HEK293 (cell line): ENCODE results near the gene TIAM2.
A peak's percentile ranks its signal among the peaks of the same experiment; 100 is the strongest.

ENCODE experiments used
- CTCF ChIA-PET: fragments of 350-600 bp; formaldehyde crosslinking; extraction: SDS; loops from one replicate; lab custom pipeline; 2021; ENCODE audit warnings: antibody characterized with exemption; lab: Yijun Ruan, JAX
- POLR2A ChIA-PET: fragments of 300-600 bp; formaldehyde crosslinking; extraction: SDS; loops from one replicate; lab custom pipeline; 2020; ENCODE audit warnings: antibody characterized with exemption, inconsistent platforms; lab: Yijun Ruan, JAX
- H3K27ac ChIP-seq: fragments of 200-500 bp; sonication (Bioruptor generic); 2 replicates; pipeline ENCODE4 v1.5.1; 2014; ENCODE audit warnings: low read depth, low read length, control low read depth, inconsistent platforms; ENCODE audit errors: extremely low read depth
- H3K36me3 ChIP-seq, 2 experiments: fragments of 200-500 bp in 1 of 2; sonication (Bioruptor generic) in 1 of 2; 1 replicate in 1 of 2; 2 replicates in 1 of 2; pipeline ENCODE4 v1.5.1; 2014 to 2017; ENCODE audit warnings: inconsistent platforms in 2 of 2, low read length in 2 of 2; ENCODE audit not compliant: control insufficient read depth in 2 of 2, insufficient read depth in 1 of 2
- H3K4me1 ChIP-seq: fragments of 200-500 bp; sonication (Bioruptor generic); 2 replicates; pipeline ENCODE4 v1.5.1; 2014; ENCODE audit warnings: mild to moderate bottlenecking, low read length, inconsistent platforms; ENCODE audit not compliant: control insufficient read depth, insufficient read depth
- H3K4me3 ChIP-seq: 2 replicates; pipeline ENCODE4 v1.5.1; 2011; ENCODE audit warnings: low read depth, mild to moderate bottlenecking, control low read depth, low read length, moderate library complexity
- H3K9me3 ChIP-seq: fragments of 200-500 bp; sonication (Bioruptor generic); 2 replicates; pipeline ENCODE4 v1.5.1; 2014; ENCODE audit warnings: low read depth, low read length, inconsistent platforms; ENCODE audit not compliant: control insufficient read depth, insufficient read depth
- BCL11B ChIP-seq: fragments of 450-650 bp; formaldehyde crosslinking; IDR thresholded peaks from 2 replicates; pipeline ENCODE4 v1.5.1; 2016; ENCODE audit warnings: low read depth, missing biosample characterization, missing genetic modification characterization
- KLF7 ChIP-seq: fragments of 450-650 bp; formaldehyde crosslinking; IDR thresholded peaks from 2 replicates; pipeline ENCODE4 v1.5.1; 2016; ENCODE audit warnings: missing biosample characterization, missing genetic modification characterization, borderline replicate concordance
- SCRT2 ChIP-seq: fragments of 450-650 bp; formaldehyde crosslinking; IDR thresholded peaks from 2 replicates; pipeline ENCODE4 v1.5.1; 2016; ENCODE audit warnings: missing biosample characterization, missing genetic modification characterization
- SP7 ChIP-seq: fragments of 450-650 bp; formaldehyde crosslinking; IDR thresholded peaks from 2 replicates; pipeline ENCODE4 v1.5.1; 2016; ENCODE audit warnings: missing biosample characterization, missing genetic modification characterization
- WT1 ChIP-seq: fragments of 450-650 bp; formaldehyde crosslinking; IDR thresholded peaks from 2 replicates; pipeline ENCODE4 v1.5.1; 2016; ENCODE audit warnings: missing biosample characterization, missing genetic modification characterization
- ZBTB21 ChIP-seq: fragments of 450-650 bp; formaldehyde crosslinking; IDR thresholded peaks from 2 replicates; pipeline ENCODE4 v1.5.1; 2017; ENCODE audit warnings: missing biosample characterization, missing genetic modification characterization
- ZNF19 ChIP-seq: fragments of 450-650 bp; formaldehyde crosslinking; IDR thresholded peaks from 2 replicates; pipeline ENCODE4; 2016; ENCODE audit warnings: missing biosample characterization, missing genetic modification characterization, low read depth
- ZNF221 ChIP-seq: fragments of 450-650 bp; formaldehyde crosslinking; IDR thresholded peaks from 2 replicates; pipeline ENCODE4 v1.5.1; 2017; ENCODE audit warnings: missing biosample characterization, missing genetic modification characterization, borderline replicate concordance
- ZNF223 ChIP-seq: fragments of 450-650 bp; formaldehyde crosslinking; IDR thresholded peaks from 2 replicates; pipeline ENCODE4 v1.5.1; 2016; ENCODE audit warnings: missing biosample characterization, missing genetic modification characterization
- ZNF341 ChIP-seq: fragments of 450-650 bp; formaldehyde crosslinking; IDR thresholded peaks from 2 replicates; pipeline ENCODE4; 2016; ENCODE audit warnings: low read depth, missing biosample characterization, missing genetic modification characterization
- ZNF416 ChIP-seq: fragments of 450-650 bp; formaldehyde crosslinking; IDR thresholded peaks from 2 replicates; pipeline ENCODE4 v1.5.1; 2016; ENCODE audit warnings: missing biosample characterization, missing genetic modification characterization
- ZNF514 ChIP-seq: fragments of 450-650 bp; formaldehyde crosslinking; IDR thresholded peaks from 2 replicates; pipeline ENCODE4 v1.5.1; 2016; ENCODE audit warnings: missing biosample characterization, missing genetic modification characterization
- ZNF521 ChIP-seq: fragments of 450-650 bp; formaldehyde crosslinking; IDR thresholded peaks from 2 replicates; pipeline ENCODE4 v1.5.1; 2017; ENCODE audit warnings: missing biosample characterization, mild to moderate bottlenecking, missing genetic modification characterization
- ZNF560 ChIP-seq: fragments of 450-650 bp; formaldehyde crosslinking; IDR thresholded peaks from 2 replicates; pipeline ENCODE4 v1.5.1; 2017; ENCODE audit warnings: missing biosample characterization, missing genetic modification characterization, borderline replicate concordance
- ZNF621 ChIP-seq: fragments of 450-650 bp; formaldehyde crosslinking; IDR thresholded peaks from 2 replicates; pipeline ENCODE4 v1.5.1; 2017; ENCODE audit warnings: missing biosample characterization, missing genetic modification characterization
- ZNF664 ChIP-seq: fragments of 450-650 bp; formaldehyde crosslinking; IDR thresholded peaks from 2 replicates; pipeline ENCODE4 v1.5.1; 2016; ENCODE audit warnings: missing biosample characterization, missing genetic modification characterization
- ZNF670 ChIP-seq: fragments of 450-650 bp; formaldehyde crosslinking; IDR thresholded peaks from 2 replicates; pipeline ENCODE4 v1.5.1; 2016; ENCODE audit warnings: missing biosample characterization, missing genetic modification characterization, low read depth
- ZNF701 ChIP-seq: fragments of 450-650 bp; formaldehyde crosslinking; IDR thresholded peaks from 2 replicates; pipeline ENCODE4 v1.5.1; 2016; ENCODE audit warnings: missing biosample characterization, missing genetic modification characterization
- ZNF785 ChIP-seq: fragments of 450-650 bp; formaldehyde crosslinking; IDR thresholded peaks from 2 replicates; pipeline ENCODE4 v1.5.1; 2016; ENCODE audit warnings: missing biosample characterization, missing genetic modification characterization
- ZNF837 ChIP-seq: fragments of 450-650 bp; formaldehyde crosslinking; IDR thresholded peaks from 2 replicates; pipeline ENCODE4 v1.5.1; 2016; ENCODE audit warnings: missing biosample characterization, missing genetic modification characterization
- ZSCAN16 ChIP-seq: fragments of 450-650 bp; formaldehyde crosslinking; IDR thresholded peaks from 2 replicates; pipeline ENCODE4 v1.5.1; 2016; ENCODE audit warnings: missing biosample characterization, missing genetic modification characterization
- TF ChIP-seq, protein P1 (sequence below): fragments of 450-650 bp; formaldehyde crosslinking; IDR thresholded peaks from 2 replicates; pipeline ENCODE4 v1.5.1; 2017; ENCODE audit warnings: missing biosample characterization, missing genetic modification characterization
- TF ChIP-seq, protein P2 (sequence below): fragments of 450-650 bp; formaldehyde crosslinking; IDR thresholded peaks from 2 replicates; pipeline ENCODE4 v1.5.1; 2016; ENCODE audit warnings: missing biosample characterization, missing genetic modification characterization
- TF ChIP-seq, protein P3 (sequence below): fragments of 450-650 bp; formaldehyde crosslinking; IDR thresholded peaks from 2 replicates; pipeline ENCODE4 v1.5.1; 2016; ENCODE audit warnings: missing biosample characterization, missing genetic modification characterization

TIAM2 gene

DNA sequence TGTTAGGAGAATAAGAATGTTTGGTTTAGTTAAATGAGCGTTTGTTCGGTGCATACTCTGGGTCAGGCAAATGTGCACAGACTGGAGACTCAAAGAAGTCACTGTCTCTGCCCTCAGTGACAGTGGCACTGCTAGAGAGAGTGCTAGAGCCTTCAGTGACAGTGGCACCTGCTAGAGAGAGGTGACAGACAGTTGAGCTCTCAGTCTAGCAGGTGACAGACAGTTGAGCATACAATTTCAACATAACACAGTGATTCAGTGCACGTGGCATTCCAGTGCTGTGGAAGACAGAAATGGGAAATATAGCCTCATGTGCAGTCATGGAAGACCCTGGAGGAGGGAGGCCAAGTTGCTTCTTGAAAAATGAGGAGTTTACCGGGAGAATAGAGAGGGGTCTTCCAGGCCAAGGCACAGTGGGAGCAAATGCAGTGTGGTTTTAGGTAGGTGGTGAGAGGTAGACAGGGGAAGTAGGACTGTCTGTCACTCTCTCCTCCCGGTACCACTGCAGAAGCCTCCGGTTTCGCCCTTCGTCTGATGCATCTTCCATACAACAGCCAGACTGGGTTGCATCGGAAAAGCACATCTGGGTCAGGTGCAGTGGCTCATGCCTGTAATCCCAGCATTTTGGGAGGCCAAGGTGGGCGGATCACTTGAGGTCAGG is 160.8 kb downstream of the TIAM2 start (continued):
- TF ChIP-seq, protein P1, sequence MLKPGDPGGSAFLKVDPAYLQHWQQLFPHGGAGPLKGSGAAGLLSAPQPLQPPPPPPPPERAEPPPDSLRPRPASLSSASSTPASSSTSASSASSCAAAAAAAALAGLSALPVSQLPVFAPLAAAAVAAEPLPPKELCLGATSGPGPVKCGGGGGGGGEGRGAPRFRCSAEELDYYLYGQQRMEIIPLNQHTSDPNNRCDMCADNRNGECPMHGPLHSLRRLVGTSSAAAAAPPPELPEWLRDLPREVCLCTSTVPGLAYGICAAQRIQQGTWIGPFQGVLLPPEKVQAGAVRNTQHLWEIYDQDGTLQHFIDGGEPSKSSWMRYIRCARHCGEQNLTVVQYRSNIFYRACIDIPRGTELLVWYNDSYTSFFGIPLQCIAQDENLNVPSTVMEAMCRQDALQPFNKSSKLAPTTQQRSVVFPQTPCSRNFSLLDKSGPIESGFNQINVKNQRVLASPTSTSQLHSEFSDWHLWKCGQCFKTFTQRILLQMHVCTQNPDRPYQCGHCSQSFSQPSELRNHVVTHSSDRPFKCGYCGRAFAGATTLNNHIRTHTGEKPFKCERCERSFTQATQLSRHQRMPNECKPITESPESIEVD (tag by site-specific recombination): no peak
- no peak for TF ChIP-seq ZNF560 (tag by site-specific recombination)

DNA sequence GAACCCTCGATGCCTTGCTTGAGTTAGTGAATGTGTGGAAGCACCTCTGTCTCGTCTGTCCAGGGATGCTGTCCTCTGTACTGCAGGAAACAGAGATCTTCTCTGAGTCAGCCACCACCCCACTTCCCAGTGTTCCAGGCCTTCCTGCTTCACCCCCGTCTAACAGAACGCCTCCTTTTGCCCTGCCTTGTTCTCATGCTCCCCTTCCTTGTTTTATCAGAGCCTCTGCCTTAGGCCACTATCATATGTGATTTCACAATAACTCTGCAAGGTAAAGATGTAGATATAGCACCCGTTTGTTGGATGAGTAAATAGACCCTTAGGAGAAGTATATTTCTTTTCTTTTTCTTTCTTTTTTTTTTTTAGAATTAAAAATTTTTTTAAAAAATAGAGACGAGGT is 162.0 kb downstream of the TIAM2 start:
- ChIA-PET POLR2A (no interaction called here), CTCF (no interaction called here)
- Histone ChIP-seq H3K36me3 (no peaks in the 10 kb centered on the region), H3K9me3 (no peaks in the 10 kb centered on the region), H3K4me1 (peaks cover 13% of the 10 kb centered on the region), H3K4me3 (no peak overlapping the region), H3K27ac (no peak overlapping the region)
- TF ChIP-seq ZNF341 (tag by site-specific recombination): peak; percentile 72
- no peak for TF ChIP-seq KLF7
- TF ChIP-seq ZSCAN16 (tag by site-specific recombination): no peak
- no peak for TF ChIP-seq ZNF514

DNA sequence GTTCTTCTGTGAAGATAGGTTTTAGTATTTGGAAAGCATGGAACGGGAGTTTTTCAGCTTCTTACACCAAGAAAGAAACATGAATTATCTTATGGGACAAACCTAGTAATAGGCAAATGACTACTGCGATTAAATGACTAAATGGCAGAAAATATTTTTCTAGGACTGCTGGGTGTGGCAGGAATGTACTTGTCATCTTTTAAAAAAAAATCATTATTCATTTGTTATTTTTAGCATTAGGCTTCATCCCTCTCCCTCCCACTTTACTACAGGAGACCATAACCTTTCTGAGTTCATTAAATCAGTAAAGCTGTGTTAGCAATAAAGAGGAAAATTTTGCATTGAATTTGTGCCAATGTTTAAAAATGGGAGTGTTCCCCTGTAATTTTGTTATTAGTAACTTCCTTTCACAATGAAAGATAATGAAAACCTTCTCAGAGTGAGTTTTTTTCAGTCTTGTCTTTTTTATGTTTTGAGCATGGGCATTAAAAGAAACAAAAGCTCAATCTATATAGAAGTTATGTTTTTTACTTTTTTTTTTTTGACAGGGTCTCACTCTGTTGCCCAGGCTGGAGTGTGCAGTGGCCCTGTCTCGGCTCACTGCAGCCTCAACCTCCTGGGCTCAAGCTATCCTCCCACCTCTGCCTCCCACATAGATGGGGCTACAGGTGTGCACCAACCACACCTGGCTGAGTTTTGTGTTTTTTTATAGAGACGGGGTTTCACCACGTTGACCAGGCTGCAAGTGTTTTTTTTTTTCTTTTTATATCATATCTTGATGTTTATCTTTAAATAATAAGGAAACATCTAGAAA is 163.1 kb downstream of the TIAM2 start:
- POLR2A ChIA-PET: no interaction called here
- no peak overlapping the region for H3K27ac ChIP-seq

DNA sequence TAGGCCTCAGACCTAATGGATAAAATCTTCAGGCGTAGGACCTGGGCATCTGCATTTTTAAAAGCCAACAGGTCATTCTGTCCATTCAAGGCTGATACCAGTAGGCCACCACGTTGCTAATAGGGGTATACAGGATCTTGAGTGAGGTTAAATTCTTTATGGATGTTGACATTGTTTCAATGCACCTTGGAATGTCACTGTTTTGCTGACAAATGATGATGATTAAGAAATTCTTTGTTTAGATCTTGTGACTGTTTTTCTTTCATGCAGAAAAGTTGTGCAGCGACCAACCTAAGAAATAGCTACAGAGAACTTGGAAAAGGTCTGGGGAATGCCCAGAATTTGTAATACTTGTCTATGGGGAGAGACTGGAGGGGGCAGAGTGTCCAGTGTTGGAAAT is 167.6 kb downstream of the TIAM2 start:
- H3K27ac ChIP-seq: no peak overlapping the region
- no peaks in the 10 kb centered on the region for H3K9me3 ChIP-seq
- H3K36me3 ChIP-seq: peaks cover 0 to 11% of the 10 kb centered on the region in 2 experiments; a peak in 1 of 3 replicates
- H3K4me1 ChIP-seq: no peaks in the 10 kb centered on the region
- POLR2A ChIA-PET: no interaction called here
- CTCF ChIA-PET: interaction anchor here (0.5 to 1.7 kb wide), 5 partner anchors 9 to 972 kb away, joined by 3 to 6 read pairs (median 4); no protein-coding TSS in a partner anchor
- no peak overlapping the region for H3K4me3 ChIP-seq
- TF ChIP-seq, protein P2, sequence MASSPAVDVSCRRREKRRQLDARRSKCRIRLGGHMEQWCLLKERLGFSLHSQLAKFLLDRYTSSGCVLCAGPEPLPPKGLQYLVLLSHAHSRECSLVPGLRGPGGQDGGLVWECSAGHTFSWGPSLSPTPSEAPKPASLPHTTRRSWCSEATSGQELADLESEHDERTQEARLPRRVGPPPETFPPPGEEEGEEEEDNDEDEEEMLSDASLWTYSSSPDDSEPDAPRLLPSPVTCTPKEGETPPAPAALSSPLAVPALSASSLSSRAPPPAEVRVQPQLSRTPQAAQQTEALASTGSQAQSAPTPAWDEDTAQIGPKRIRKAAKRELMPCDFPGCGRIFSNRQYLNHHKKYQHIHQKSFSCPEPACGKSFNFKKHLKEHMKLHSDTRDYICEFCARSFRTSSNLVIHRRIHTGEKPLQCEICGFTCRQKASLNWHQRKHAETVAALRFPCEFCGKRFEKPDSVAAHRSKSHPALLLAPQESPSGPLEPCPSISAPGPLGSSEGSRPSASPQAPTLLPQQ (tag by site-specific recombination): no peak
- TF ChIP-seq ZNF701 (tag by site-specific recombination): no peak
- TF ChIP-seq BCL11B (tag by site-specific recombination): no peak
- no peak for TF ChIP-seq ZNF785 (tag by site-specific recombination)
- TF ChIP-seq, protein P3, sequence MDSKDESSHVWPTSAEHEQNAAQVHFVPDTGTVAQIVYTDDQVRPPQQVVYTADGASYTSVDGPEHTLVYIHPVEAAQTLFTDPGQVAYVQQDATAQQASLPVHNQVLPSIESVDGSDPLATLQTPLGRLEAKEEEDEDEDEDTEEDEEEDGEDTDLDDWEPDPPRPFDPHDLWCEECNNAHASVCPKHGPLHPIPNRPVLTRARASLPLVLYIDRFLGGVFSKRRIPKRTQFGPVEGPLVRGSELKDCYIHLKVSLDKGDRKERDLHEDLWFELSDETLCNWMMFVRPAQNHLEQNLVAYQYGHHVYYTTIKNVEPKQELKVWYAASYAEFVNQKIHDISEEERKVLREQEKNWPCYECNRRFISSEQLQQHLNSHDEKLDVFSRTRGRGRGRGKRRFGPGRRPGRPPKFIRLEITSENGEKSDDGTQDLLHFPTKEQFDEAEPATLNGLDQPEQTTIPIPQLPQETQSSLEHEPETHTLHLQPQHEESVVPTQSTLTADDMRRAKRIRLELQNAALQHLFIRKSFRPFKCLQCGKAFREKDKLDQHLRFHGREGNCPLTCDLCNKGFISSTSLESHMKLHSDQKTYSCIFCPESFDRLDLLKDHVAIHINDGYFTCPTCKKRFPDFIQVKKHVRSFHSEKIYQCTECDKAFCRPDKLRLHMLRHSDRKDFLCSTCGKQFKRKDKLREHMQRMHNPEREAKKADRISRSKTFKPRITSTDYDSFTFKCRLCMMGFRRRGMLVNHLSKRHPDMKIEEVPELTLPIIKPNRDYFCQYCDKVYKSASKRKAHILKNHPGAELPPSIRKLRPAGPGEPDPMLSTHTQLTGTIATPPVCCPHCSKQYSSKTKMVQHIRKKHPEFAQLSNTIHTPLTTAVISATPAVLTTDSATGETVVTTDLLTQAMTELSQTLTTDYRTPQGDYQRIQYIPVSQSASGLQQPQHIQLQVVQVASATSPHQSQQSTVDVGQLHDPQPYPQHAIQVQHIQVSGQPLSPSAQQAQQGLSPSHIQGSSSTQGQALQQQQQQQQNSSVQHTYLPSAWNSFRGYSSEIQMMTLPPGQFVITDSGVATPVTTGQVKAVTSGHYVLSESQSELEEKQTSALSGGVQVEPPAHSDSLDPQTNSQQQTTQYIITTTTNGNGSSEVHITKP: no peak
- TF ChIP-seq ZNF223: no peak
- TF ChIP-seq ZNF521 (tag by site-specific recombination): no peak
- no peak for TF ChIP-seq ZNF416 (tag by site-specific recombination)

More for the DNA sequence above, 163.1 kb downstream of the TIAM2 start:
- no peaks in the 10 kb centered on the region for H3K36me3 ChIP-seq
- TF ChIP-seq, protein P1 (tag by site-specific recombination): peak; percentile 34; the same call in 1 of the 2 replicates
- no peak for TF ChIP-seq ZNF837 (tag by site-specific recombination)
- no peak for TF ChIP-seq ZNF19
- peak; percentile 85 for TF ChIP-seq SP7
- no peak for TF ChIP-seq ZBTB21
- no peak for TF ChIP-seq ZNF670 (tag by site-specific recombination)
- peak; percentile 69 for TF ChIP-seq WT1 (tag by site-specific recombination)
- TF ChIP-seq ZNF664 (tag by site-specific recombination): no peak
- no peak for TF ChIP-seq SCRT2 (tag by site-specific recombination)
- no peak for TF ChIP-seq ZNF560 (tag by site-specific recombination)
- TF ChIP-seq ZNF621: no peak
- TF ChIP-seq ZNF221 (tag by site-specific recombination): no peak
- no peak overlapping the region for H3K4me3 ChIP-seq
- H3K4me1 ChIP-seq: peaks cover 13% of the 10 kb centered on the region
- CTCF ChIA-PET: interaction anchor here (0.6 to 1.8 kb wide), 5 partner anchors 13 to 230 kb away, joined by 3 to 5 read pairs (median 3); no protein-coding TSS in a partner anchor
- H3K9me3 ChIP-seq: no peaks in the 10 kb centered on the region
